ENCODE results near the gene CD44.

The CD44 gene

GRCh38 chr11:35237860-35238715 is 99.1 kb downstream of the CD44 start:
- DNase-seq (ENCODE audit: low read depth): no peak

DNA sequence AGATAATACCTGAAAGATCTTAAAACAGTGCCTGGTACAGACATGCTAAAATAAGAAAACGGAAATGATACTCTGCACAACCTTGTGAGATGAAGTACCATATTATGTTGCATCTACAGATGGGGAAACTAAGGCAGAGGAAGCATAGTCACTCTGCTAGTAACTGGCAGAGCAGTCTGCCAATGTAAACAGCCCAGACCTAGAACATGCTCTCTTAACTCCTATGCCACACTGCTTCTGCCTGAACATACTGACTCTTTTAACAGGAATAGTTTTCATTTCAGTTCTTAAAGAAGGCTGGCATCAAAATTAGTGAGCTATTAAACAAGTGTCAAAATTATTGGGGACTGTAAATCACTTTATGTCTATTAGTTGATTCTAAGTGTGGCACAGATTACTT is 99.9 kb downstream of the CD44 start:
- DNase-seq (ENCODE audit: low read depth): no peak

- no peak for DNase-seq (ENCODE audit: low read depth)
Measured at GRCh38 chr11:35239471-35240075, 100.6 kb downstream of the CD44 start.

DNA sequence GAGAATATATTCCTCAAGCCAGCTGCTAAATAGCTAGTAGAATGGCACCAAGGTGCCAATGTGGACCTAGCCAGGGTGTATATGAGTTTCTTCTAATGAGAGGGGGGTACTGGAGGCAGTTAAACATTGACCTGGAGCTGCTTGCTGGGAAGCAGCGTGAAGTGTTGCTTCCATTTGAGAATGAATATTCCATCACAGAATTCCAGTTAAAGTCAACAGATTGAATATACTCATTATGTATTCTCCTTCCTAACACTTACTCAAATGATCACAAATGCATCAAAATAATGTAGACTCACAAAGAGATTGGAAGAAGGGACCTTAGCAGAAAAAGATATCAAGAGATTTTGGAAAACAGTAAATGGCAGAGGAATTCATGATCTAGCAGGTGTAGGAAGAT is 102.1 kb downstream of the CD44 start:
- no peak for DNase-seq (ENCODE audit: low read depth)

- DNase-seq (ENCODE audit: low read depth): no peak
Measured at GRCh38 chr11:35241531-35241930, 102.6 kb downstream of the CD44 start.

DNA sequence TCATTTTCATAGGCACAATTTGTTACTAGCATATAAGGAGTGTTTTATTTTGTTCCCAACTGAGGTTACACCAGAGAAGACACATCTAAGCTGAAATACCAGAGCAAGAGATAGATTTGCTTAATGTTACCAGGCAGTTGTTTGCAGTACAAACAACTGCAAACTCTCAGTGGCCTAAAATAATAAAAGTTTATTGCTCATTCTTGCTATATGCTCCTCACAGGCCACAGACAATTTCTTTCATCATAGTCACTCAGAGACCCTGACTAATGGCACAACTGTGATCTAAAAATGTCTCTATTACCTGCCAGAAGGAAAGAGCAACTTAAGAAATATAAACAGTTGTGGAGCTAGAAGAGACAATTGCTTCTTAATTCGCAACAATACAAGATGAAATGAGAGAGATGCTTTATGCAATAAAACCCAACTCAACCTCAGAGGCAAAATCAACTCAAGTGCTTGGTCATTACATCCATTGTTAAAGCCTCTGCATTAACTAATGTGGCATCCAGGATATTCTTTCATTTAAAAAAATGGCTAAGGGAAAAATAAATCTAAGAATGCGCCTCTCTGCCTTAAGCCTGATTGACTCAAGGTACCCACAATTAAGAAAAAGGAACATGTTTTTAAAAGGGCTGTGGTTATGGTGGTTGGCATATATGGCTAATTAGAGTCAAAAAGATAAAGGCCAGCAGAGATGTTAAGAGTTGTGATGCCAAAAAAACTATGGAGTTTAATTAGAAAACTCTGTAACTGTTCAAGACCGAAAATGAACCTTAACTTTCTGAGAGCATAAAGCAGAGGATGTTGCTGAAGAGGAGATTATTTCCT is 103.7 kb downstream of the CD44 start:
- DNase-seq (ENCODE audit: low read depth): no peak

GRCh38 chr11:35243774-35244173 is 104.8 kb downstream of the CD44 start:
- DNase-seq (ENCODE audit: low read depth): no peak

GRCh38 chr11:35245056-35245455 is 106.1 kb downstream of the CD44 start:
- no peak for DNase-seq (ENCODE audit: low read depth)

GRCh38 chr11:35245786-35246185 is 106.8 kb downstream of the CD44 start:
- no peak for DNase-seq (ENCODE audit: low read depth)

DNA sequence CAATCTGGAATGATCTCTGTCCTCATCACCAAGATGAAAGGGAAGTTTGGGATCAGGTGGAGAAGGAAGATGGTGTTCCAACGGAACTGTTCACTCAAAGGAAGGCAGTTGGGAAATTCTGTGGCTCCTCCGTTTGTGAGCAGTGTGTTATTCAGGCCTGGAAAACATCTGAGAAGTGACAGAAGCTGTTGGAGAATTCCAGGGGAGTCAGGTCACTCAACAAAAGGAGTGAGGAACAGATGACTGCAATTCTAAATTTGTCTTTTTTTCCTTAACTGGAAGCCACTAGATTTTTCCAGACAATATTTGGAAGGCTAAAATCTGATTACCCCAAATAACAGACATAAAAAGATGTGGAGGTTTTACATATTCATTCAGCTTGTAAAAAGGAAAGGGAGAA is 107.8 kb downstream of the CD44 start:
- no peak for DNase-seq (ENCODE audit: low read depth)

DNA sequence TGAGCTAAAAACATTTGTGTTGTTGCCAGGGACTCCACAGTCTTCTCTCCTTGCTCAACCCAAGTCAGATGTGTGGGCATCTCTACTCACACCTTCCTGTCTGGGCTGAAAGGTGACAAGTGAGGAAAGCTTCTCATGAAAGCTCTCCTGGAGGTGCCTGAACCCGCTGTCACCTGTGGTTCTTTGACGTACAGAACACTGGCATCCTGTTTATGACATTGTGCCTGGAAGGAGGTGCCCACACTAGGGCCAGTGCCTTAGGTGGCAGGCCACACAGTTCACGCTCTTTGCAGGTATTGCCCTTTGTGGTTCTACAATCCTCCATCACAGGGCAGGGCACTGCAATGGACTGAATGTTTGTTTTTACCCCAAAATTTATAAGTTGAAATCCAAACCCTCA is 108.5 kb downstream of the CD44 start:
- DNase-seq (ENCODE audit: low read depth): no peak

- DNase-seq (ENCODE audit: low read depth): no peak
Measured at GRCh38 chr11:35247863-35248262, 108.9 kb downstream of the CD44 start.

DNA sequence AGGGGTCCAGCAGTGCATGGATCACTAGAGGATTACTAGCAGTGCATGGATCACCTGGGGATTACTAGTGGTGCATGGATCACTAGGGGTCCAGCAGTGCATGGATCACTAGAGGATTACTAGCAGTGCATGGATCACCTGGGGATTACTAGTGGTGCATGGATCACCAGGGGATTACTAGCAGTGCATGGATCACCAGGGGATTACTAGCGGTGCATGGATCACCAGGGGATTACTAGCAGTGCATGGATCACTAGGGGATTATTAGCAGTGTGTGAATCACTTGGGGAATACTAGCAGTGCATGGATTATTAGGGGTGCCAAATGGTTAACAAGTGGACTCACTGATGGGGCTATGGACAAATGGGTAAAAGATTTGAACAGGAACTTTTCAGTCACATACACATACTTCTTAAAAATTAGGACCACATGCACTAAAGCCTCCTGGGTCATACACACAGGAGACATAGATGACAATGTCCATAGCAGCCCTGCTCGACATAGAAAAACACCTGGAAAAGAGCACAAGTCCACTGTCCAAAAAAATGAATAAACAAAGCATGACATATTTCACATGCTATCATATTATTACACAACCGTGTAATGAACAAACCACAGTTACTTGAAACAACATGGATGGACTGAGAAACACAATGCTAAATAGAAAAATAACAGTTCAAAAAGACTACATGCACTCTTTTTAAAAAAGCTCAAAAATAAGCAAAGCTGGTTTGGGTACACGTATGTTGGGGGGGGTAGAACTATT is 109.8 kb downstream of the CD44 start:
- DNase-seq (ENCODE audit: low read depth): no peak

DNA sequence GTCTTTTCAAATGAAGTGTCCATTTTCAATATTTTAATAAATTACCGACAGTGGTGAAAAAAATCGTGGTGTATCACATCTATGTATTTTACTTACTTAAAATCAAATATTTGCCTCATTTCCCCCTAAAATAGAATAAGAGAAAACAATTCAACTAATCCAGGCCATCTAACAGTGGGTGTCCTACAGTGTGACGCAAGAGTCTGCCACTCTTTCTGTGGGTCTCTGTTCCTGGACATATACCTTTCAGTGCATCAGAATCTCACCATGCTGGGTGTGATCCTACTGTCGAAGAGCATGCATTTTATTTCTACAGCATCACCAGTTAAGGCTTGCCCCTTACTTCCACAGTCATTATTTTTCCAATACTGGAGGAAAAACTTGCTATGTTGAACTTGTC is 111.2 kb downstream of the CD44 start:
- DNase-seq (ENCODE audit: low read depth): no peak

DNA sequence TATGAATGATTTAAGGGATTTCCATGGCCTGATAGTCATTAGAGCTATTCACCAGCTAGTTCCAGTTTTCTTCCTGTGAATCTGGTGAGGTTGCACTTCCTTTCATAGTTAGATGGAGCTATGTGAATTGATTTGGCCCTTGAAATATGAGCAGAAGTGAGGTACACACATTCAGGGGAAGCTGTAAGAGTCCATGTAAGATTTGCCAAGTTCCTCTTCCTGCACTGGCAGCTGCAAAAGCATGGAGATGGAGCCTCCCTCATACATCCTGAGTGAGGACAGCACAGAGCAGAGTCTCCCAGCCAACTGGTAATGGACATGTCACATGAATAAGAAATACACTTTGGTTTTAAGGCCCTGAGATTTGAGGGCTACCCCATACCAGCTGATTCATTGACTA is 111.7 kb downstream of the CD44 start:
- DNase-seq (ENCODE audit: low read depth): no peak

- DNase-seq (ENCODE audit: low read depth): no peak
Measured at GRCh38 chr11:35253237-35253636, 114.3 kb downstream of the CD44 start.

DNA sequence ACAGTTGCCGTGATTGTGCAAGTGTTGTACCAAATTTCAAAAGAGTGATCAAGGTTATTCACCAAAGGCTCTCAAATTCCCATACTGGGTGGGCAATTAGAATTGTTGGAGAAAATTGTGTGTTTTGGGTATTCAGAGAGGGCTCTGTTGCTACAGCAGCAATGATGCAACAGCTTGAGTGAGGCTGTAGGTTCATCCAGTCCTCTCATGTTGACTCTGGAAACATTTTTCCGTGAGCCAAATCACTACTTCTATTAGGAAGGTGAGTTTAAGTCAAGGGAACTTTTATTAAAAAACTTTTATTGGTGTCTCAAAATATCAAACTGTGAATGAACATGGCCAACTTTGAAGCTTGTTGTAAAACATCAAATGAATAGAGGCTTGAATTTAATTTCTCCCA is 116.5 kb downstream of the CD44 start:
- DNase-seq (ENCODE audit: low read depth): no peak

- DNase-seq (ENCODE audit: low read depth): no peak
Measured at GRCh38 chr11:35256296-35256695, 117.3 kb downstream of the CD44 start.

- no peak for DNase-seq (ENCODE audit: low read depth)
Measured at GRCh38 chr11:35257281-35257680, 118.3 kb downstream of the CD44 start.

GRCh38 chr11:35259529-35259928 is 120.6 kb downstream of the CD44 start:
- no peak for DNase-seq (ENCODE audit: low read depth)

- DNase-seq (ENCODE audit: low read depth): peak; percentile 85
Measured at GRCh38 chr11:35260342-35260985, 121.5 kb downstream of the CD44 start.

DNA sequence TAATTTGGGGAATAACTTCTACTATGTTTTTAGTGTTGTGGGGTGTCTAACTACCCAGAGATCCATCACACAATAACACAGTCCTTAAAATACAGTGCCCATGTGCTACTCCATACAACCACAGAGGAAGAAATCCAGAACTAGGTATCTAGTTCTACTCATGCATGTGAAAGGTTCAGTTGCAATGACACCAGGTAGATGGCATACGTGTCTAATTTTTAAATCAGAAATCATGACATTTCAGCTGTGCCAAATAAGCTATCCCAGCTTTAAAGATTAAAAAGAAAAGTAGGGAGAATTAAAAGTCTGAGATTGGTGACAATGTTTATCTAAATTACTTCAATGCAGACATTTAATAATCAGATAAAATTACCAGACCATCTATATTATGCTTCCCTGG is 122.2 kb downstream of the CD44 start:
- DNase-seq (ENCODE audit: low read depth): no peak

All from fibroblast of the conjunctiva (primary cell).